Ammon's horn (tissue), 1 donor: Measurements from ENCODE around the gene RAP1GDS1.
"Not testable (repeated sequence)": the region's sequence is repeated elsewhere in the genome, so short reads cannot be mapped to it uniquely, and the experiment has no call there.

Experiments used
- DNase-seq: peaks from one replicate; pipeline ENCODE4 v3.0.0-alpha.2; 2016; ENCODE audit warnings: low spot score

Gene RAP1GDS1

GRCh38 chr4:98444371-98444770 lies 183.2 kb downstream of the RAP1GDS1 start:
- DNase-seq = no peak

DNA sequence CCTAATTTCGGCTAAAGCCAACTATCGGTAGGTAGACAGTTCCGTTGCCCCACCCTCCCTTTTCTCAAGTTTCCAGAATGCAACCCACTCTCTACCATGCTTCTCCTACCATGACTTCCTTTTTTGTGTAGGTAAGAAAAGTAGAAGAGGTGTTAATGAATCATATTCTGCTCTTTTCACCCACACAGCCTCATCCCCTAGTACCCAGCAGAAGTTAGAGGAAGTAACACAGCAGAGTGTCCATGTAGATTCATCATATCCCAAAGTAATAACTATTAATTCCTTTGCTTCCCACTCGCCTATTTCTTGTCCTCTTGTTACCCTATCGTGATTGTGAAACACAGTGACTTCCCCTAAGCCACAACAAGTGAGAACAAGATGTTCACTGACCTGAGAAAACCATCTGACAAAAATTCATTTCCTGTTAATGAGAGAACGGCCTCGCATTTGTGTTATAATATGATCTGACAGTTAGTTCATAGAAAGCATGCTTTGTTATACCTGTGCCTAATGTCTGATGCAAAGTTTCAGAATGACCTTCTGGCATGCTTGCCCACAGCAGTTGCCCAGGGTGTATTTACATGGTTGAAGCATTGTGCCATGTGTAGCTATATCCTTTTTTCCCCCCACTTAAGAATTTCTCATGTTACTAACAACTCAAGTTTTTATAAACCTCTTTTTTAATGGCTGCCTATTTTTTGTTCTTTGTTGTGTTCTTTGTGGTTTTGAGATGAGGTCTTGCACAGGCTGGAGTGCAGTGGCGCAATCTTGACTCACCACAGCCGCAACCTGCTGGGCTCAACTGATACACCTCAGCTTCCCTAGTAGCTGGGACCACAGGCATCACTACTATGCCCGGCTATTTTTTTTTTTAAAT lies 185.6 kb downstream of the RAP1GDS1 start:
- DNase-seq = no peak

GRCh38 chr4:98447648-98448047 lies 186.5 kb downstream of the RAP1GDS1 start:
- DNase-seq = no peak

DNA sequence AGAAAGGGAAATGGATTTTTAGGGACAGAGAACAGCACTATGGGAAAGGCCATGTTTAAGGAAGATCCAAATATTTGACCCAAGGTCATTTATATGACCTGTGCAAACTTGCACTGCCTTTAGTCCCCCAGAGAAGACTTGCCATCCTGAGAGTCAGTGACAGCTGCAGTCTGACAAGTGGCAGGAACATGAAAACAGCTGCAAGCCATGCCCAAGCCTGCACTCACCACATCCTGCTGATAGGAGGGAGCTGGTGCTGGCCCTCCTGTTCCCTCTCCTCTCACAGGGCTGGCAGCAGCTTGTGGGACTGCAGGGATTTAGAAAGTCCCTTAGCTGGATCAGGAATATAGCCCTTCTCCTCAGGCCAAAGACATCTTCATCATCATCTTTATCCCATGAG lies 187.7 kb downstream of the RAP1GDS1 start:
- no peak for DNase-seq

DNA sequence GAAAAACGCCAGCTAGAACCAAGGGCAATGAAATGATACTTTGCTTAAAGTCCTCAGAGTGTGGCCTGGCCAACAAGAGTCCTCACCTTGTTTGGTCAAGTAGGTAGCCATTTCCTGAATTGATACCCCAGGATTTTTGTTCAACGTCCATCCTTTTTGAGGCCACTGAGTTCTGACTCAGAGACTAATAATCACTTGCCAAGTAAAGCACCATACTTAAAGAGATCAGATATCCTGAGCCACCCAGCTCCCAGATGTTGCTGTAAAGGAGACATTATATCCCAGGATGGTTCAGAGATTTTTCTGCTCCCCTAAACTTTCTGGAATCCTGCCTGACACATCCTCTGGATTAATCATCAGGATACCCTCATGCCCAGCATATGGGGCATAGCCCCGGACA lies 190.9 kb downstream of the RAP1GDS1 start:
- no peak for DNase-seq

GRCh38 chr4:98457422-98457821 lies 196.2 kb downstream of the RAP1GDS1 start:
- not testable (repeated sequence) for DNase-seq

DNA sequence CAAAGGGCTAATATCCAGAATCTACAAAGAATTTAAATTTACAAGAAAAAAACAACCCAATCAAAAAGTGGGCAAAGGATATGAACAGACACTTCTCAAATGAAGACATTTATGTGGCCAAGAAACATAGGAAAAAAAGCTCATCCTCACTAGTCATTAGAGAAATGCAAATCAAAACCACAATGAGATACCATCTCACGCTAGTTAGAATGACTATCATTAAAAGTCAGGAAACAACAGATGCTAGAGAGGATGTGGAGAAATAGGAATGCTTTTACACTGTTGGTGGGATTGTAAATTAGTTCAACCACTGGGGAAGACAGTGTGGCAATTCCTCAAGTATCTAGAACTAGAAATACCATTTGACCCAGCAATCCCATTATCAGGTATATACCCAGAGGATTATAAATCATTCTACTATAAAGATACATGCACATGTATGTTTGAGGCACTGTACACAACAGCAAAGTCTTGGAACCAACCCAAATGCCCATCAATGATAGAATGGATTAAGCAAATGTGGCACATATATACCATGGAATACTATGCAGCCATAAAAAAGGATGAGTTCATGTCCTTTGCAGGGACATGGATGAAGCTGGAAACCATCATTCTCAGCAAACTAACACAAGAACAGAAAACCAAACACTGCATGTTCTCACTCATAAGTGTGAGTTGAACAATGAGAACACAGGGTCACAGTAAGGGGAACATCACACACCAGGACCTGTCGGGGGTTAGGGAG lies 200.1 kb downstream of the RAP1GDS1 start:
- DNase-seq = not testable (repeated sequence)

- DNase-seq = no peak
Measured at GRCh38 chr4:98462487-98462886, 201.3 kb downstream of the RAP1GDS1 start.

DNA sequence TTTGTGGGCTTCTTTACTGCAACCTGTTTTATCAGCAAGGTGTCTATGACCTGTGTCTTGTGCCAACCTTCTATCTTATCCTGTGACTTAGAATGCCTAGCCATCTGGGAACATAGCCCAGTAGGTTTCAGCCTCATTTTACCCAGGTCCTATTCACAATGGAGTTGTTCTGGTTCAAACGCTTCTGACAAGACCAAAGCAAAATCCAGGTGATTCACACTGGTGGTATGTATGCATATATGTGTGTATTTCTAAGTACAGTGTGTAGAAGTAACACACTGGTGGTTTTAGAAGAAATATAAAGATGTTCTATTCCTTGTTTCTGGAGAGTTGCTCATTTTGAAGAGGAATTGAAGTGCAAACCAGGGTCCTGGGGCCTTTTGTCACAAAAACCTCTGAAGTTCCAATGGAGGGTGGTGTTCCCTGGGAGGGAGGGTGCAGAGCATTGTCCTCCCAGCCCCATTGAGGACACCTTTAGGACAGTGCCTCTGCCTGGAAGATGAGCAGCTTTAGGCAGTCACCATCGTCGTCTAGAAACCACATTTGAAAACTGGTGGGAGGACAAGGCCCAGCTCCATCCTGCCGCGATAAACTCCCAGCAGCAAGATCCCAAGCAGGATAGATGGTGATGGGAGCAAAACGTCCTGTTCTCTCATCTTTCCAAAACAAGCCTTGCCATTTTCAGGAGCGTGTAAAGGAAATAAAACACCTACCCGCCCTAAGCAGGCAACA lies 205.8 kb downstream of the RAP1GDS1 start:
- no peak for DNase-seq

- DNase-seq = peak; percentile 95
Measured at GRCh38 chr4:98467627-98468072, 206.5 kb downstream of the RAP1GDS1 start.

- DNase-seq = peak; percentile 67
Measured at GRCh38 chr4:98468709-98469108, 207.5 kb downstream of the RAP1GDS1 start.

DNA sequence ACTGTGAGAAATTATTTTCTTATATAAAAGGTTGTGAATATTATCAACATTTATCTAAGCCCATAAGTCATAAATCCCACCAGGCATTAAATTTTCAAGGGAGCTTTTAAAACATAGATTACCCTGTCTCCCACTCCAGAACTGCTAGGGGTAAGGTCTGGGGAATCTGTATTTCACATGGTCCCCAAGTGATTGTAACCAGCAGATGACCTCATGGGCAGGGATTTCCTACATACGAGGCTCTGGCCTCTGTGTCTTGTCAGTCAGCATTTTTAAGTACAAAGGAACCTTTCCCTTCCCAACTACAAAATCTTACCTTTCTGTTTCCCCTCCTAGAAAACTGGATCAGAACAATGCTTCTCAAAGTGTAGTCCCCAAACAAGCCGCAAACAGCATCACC lies 208.6 kb downstream of the RAP1GDS1 start:
- no peak for DNase-seq

DNA sequence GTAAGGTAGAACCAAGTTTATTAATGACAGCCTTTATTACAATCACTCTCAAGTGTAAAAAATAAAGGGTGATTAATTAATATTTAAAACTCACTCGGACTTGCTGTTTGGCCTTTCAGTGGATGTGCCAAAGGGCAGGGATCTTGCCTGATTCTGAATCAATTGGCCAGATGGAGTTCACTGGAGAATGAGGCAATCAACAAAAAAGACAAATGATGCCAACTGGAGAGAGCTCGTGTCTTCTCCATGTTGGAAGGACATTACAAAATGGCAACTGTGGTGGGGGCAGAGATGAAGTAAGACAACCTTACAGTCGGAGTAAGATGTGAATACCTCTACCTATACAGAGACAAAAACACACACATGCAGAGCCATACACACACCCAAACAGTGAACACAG lies 209.2 kb downstream of the RAP1GDS1 start:
- DNase-seq = no peak

GRCh38 chr4:98470831-98471230 lies 209.6 kb downstream of the RAP1GDS1 start:
- no peak for DNase-seq

DNA sequence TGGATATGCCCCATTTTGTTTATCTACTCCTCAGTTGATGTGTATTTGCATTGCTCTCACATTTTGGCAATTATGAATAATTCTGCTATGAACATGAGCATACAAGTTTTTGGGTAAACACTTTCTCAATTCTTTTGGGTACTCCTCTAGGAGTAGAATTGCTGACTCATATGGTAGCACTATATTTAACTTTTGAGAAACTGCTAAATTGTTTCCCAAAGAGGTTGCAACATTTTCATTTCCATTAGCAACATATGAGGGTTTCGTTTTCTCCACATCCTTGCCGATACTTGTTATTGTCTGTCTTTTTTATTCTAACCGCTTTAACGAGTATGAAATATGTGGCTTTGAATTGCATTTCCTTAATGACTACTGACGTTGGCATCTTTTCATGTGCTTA lies 211.9 kb downstream of the RAP1GDS1 start:
- DNase-seq = no peak

DNA sequence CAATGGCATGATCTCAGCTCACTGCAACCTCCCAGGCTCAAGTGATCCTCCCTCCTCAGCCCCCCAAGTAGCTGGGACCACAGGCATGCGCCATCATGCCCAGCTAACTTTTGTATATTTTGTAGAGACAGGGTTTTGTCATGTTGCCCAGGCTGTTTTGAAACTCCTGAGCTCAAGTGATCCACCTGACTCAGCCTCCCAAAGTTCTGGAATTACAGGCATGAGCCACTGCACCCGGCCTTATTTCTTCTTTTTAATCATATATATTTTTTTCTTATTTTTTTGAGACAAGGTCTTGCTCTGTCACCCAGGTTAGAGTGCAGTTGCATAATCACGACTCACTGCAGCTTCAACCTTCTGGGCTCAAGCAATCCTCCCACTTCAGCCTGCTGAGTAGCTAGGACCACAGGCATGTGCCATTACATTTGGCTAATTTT lies 213.2 kb downstream of the RAP1GDS1 start:
- DNase-seq = no peak

DNA sequence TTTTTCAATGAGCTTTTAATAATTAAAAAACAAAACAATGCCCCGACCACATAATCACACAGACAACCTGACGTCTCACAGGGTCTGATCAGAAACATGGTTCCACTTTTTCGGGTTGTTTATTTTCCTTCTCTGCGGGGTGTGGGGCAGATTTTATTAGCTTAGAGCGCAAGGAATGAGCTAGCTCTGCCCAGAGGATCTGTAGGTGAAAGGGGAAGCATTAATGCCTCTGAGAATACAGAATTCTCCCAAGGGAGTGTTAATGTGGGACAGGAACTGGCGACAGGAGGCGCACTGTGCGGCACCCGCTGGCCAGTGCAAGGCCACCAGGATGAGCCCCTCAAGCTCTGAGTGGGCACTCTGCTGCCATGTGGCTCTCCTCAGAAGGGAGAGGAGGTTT lies 215.7 kb downstream of the RAP1GDS1 start:
- DNase-seq = no peak

DNA sequence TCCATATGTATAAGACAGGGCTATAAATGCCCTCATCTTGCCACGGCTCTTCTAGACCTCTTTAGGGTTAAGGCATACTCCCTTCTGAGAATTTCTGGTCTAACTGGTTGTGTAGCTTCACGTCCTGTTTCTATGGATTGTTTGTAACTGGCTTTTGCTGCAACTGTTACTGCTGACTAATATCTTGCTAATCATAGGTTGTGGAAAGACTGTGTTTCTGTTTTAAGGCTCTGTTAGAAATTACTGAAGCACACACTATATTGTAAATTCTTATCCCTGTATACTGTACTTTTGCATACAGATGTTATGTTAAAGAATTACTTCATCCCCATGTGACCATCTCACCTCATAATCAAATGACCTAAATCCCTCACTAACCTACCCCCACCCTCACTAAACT lies 218.4 kb downstream of the RAP1GDS1 start:
- not testable (repeated sequence) for DNase-seq

GRCh38 chr4:98480535-98480934 lies 219.4 kb downstream of the RAP1GDS1 start:
- DNase-seq = no peak

GRCh38 chr4:98481167-98481566 lies 220.0 kb downstream of the RAP1GDS1 start:
- DNase-seq = peak; percentile 74

- DNase-seq = no peak
Measured at GRCh38 chr4:98482503-98482846, 221.3 kb downstream of the RAP1GDS1 start.
